Neutrophil (primary cell): ENCODE data around the gene PLA2G4B.

Experiments used
- H3K27ac ChIP-seq: fragments of 200-600 bp; sonication (generic); 2 replicates; pipeline ENCODE4 v1.5.1; 2016; ENCODE audit warnings: mild to moderate bottlenecking, moderate library complexity
- H3K27me3 ChIP-seq: fragments of 200-600 bp; sonication (generic); 2 replicates; pipeline ENCODE4 v1.6.0; 2016; ENCODE audit warnings: mild to moderate bottlenecking
- H3K36me3 ChIP-seq: fragments of 200-600 bp; sonication (generic); 2 replicates; pipeline ENCODE4 v1.5.1; 2017
- H3K4me1 ChIP-seq, 2 experiments: fragments of 200-600 bp in 1 of 2; sonication (generic) in 1 of 2; 1 replicate in 1 of 2; 2 replicates in 1 of 2; pipeline versions ENCODE4 v1.5.1 to v1.6.1; 2013 to 2016; ENCODE audit warnings: low read depth in 1 of 2, low read length in 1 of 2, mild to moderate bottlenecking in 1 of 2, moderate library complexity in 1 of 2; ENCODE audit not compliant: control insufficient read depth in 1 of 2, insufficient read depth in 1 of 2
- H3K4me3 ChIP-seq, 2 experiments: fragments of 200-600 bp in 1 of 2; sonication (generic) in 1 of 2; 1 replicate in 1 of 2; 2 replicates in 1 of 2; pipeline ENCODE4 v1.5.1; 2013 to 2016; ENCODE audit warnings: low read depth in 1 of 2, low read length in 1 of 2, mild to moderate bottlenecking in 1 of 2, moderate library complexity in 1 of 2
- H3K9me3 ChIP-seq: fragments of 200-600 bp; sonication (generic); 2 replicates; pipeline ENCODE4 v1.5.1; 2016
- CTCF ChIP-seq: fragments of 200-600 bp; sonication (generic); IDR thresholded peaks from 2 replicates; pipeline ENCODE4 v1.5.1; 2016; ENCODE audit warnings: antibody characterized with exemption

PLA2G4B gene

DNA sequence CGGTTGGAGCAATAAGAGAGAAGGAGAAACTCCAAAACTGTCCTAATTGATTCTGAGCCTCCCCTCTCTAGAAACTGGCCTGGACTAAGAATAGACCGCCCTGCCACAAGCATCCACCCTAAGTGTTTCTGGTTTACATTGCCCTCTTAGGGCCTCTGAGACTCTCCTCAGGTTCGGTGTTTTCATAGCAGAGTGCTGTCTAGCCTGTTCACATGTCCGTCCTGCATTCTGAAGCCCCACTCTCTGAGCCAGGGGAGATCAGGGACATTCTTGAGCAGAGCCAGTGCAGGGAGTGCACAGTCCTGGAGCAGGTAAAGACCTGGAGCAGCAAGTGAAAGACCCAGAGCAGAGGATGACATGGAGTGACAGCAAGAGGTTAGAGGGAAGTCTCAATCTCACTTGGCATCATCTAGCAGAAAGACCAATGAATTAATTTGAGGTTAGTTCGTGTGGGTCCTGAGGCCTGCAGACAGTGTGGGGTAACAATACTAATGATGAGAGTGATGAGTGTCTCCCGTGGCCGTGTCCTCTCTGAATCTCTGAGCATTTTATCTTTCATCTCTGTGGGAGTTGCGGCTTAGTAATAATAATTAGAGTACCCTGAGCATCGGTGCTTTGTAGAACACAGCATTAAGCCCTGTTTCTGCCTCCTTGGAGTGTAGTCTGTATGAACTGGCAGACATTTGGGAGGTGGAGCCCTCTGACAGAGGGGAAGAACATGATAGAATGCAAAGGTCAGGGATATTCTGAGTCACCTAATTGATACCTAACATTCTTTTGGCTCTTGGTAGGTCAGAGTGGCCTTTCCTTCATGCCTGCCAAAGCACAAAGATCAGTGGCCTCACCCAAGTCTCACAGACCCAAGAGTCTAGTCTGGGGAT lies 39.8 kb upstream of the PLA2G4B start:
- no peaks in the 10 kb centered on the region for H3K27me3 ChIP-seq
- no peak overlapping the region for H3K27ac ChIP-seq
- no peaks in the 10 kb centered on the region for H3K36me3 ChIP-seq
- no peak overlapping the region for H3K4me3 ChIP-seq
- no peaks in the 10 kb centered on the region for H3K4me1 ChIP-seq
- H3K9me3 ChIP-seq, result no peaks in the 10 kb centered on the region
- no peak for TF ChIP-seq CTCF

- Histone ChIP-seq H3K9me3 (no peaks in the 10 kb centered on the region), H3K4me3 (no peak overlapping the region), H3K4me1 (no peaks in the 10 kb centered on the region), H3K27me3 (no peaks in the 10 kb centered on the region), H3K36me3 (no peaks in the 10 kb centered on the region), H3K27ac (no peak overlapping the region)
- no peak for TF ChIP-seq CTCF
Measured at GRCh38 chr15:41799488-41799805, 39.2 kb upstream of the PLA2G4B start.

DNA sequence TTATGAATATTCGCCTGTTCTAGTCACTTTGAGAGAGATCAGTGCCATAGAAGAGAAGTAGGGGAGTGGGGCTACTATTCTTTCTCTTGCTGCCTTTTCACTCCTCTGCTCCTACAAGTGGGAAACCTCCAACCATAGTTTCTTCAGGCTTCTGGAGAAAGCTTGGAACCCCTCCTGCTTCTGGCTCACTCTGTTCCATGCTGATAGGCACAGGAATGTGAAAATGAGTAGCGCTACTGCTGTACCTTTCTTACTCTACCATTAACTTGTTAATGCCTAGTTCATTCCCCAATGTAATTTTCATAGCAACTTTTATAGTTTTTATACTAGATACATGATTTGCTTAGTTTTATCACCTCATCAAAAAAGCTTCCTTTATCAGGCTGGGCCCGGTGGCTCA lies 37.5 kb upstream of the PLA2G4B start:
- Histone ChIP-seq H3K27me3 (no peaks in the 10 kb centered on the region), H3K9me3 (no peaks in the 10 kb centered on the region), H3K4me1 (no peaks in the 10 kb centered on the region), H3K27ac (no peak overlapping the region), H3K36me3 (no peaks in the 10 kb centered on the region), H3K4me3 (no peak overlapping the region)
- no peak for TF ChIP-seq CTCF

DNA sequence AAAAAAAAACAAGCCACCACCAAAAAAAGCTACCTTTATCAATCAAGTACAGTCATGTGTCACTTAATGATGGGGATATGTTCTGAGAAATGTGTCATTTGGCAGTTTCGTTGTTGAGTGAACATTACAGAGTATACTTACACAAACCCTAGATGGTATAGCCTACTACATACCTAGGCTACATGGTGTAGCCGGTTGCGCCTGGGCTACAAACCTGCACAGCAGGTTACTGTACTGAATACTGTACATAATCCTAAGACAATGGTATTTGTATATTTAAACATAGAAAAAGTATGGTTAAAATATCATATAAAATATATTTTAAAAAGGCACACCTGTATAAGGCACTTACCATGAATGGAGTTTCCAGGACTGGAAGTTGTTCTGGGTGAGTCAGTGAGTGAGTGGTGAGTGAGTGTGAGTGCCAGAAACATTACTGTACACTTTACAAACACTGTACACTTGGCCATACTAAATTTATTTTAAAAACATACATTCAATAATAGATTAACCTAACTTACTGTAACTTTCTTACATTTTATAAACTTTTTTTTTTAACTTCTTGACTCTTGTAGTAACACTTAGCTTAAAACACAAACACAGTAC lies 36.7 kb upstream of the PLA2G4B start:
- H3K9me3 ChIP-seq, result no peaks in the 10 kb centered on the region
- no peak overlapping the region for H3K27ac ChIP-seq
- no peak for TF ChIP-seq CTCF
- H3K4me1 ChIP-seq, result no peaks in the 10 kb centered on the region
- H3K36me3 ChIP-seq, result no peaks in the 10 kb centered on the region
- no peak overlapping the region for H3K4me3 ChIP-seq
- no peaks in the 10 kb centered on the region for H3K27me3 ChIP-seq

GRCh38 chr15:41804361-41804760 lies 34.3 kb upstream of the PLA2G4B start:
- H3K27me3 ChIP-seq, result no peaks in the 10 kb centered on the region
- no peak overlapping the region for H3K4me3 ChIP-seq
- H3K36me3 ChIP-seq, result no peaks in the 10 kb centered on the region
- no peak for TF ChIP-seq CTCF
- H3K27ac ChIP-seq, result no peak overlapping the region
- no peaks in the 10 kb centered on the region for H3K9me3 ChIP-seq
- peaks cover 0 to 3% of the 10 kb centered on the region in 2 experiments for H3K4me1 ChIP-seq
